ENCODE data around the gene STEAP1B. TPM values are rescaled to one million over a fixed set of nuclear protein-coding genes. Genes with fewer than 3 reads are reported as not detected.
"Not testable (repeated sequence)": the region's sequence is repeated elsewhere in the genome, so short reads cannot be mapped to it uniquely, and the experiment has no call there.

The STEAP1B gene
- polyA plus RNA-seq, 1 experiment: 1.4 TPM

GRCh38 chr7:22501336-22501735, 1.3 kb upstream of the STEAP1B start:
- TF ChIP-seq CTCF (IDR thresholded peaks at IDR 0.05; ENCODE audit: insufficient read depth, low read depth, low read length): peak; percentile 24; the same call in 1 of the 2 replicates
- DNase-seq (ENCODE audit: low read depth); H3K27me3 ChIP-seq (ENCODE audit: control insufficient read depth, insufficient read depth, low read length); H3K36me3 ChIP-seq (ENCODE audit: control insufficient read depth, insufficient read depth, low read length); POLR2A ChIA-PET; H3K4me3 ChIP-seq (ENCODE audit: low read depth, low read length): not testable (repeated sequence)
- CTCF ChIA-PET: interaction anchor here (1.2 to 2.0 kb wide), 4 partner anchors 27 to 395 kb away, joined by 3 to 18 read pairs (median 5); no protein-coding TSS in a partner anchor

GRCh38 chr7:22499044-22499443, 944 bp downstream of the STEAP1B start:
- TF ChIP-seq CTCF (IDR thresholded peaks at IDR 0.05; ENCODE audit: insufficient read depth, low read depth, low read length): no peak
- Histone ChIP-seq H3K4me3 (ENCODE audit: low read depth, low read length) (no peak overlapping the region), H3K36me3 (ENCODE audit: control insufficient read depth, insufficient read depth, low read length) (no peaks in the 10 kb centered on the region), H3K27me3 (ENCODE audit: control insufficient read depth, insufficient read depth, low read length) (no peaks in the 10 kb centered on the region)
- ChIA-PET POLR2A (no interaction called here), CTCF (interaction anchor here (1.1 kb wide), 1 partner anchor 389 kb away, joined by 4 read pairs; no protein-coding TSS in a partner anchor)
- no peak for DNase-seq (ENCODE audit: low read depth)

GRCh38 chr7:22496912-22497311, 3.1 kb downstream of the STEAP1B start:
- H3K4me3 ChIP-seq (ENCODE audit: low read depth, low read length); POLR2A ChIA-PET; H3K27me3 ChIP-seq (ENCODE audit: control insufficient read depth, insufficient read depth, low read length); H3K36me3 ChIP-seq (ENCODE audit: control insufficient read depth, insufficient read depth, low read length); CTCF ChIA-PET; DNase-seq (ENCODE audit: low read depth): not testable (repeated sequence)

GRCh38 chr7:22496296-22496888, 3.6 kb downstream of the STEAP1B start:
- not testable (repeated sequence) for DNase-seq (ENCODE audit: low read depth); H3K27me3 ChIP-seq (ENCODE audit: control insufficient read depth, insufficient read depth, low read length); H3K4me3 ChIP-seq (ENCODE audit: low read depth, low read length); H3K36me3 ChIP-seq (ENCODE audit: control insufficient read depth, insufficient read depth, low read length)
- POLR2A ChIA-PET: interaction anchor here (0.7 kb wide), 1 partner anchor 359 kb away, joined by 3 read pairs; no protein-coding TSS in a partner anchor
- CTCF ChIA-PET: interaction anchor here (0.6 to 2.0 kb wide), 2 partner anchors 387 to 392 kb away, joined by 3 to 13 read pairs; no protein-coding TSS in a partner anchor

- DNase-seq (ENCODE audit: low read depth); H3K27me3 ChIP-seq (ENCODE audit: control insufficient read depth, insufficient read depth, low read length); H3K4me3 ChIP-seq (ENCODE audit: low read depth, low read length); H3K36me3 ChIP-seq (ENCODE audit: control insufficient read depth, insufficient read depth, low read length); CTCF ChIA-PET; POLR2A ChIA-PET: not testable (repeated sequence)
Observed at GRCh38 chr7:22493160-22493925, 6.6 kb downstream of the STEAP1B start.

GRCh38 chr7:22488643-22489462, 11.1 kb downstream of the STEAP1B start:
- CTCF ChIA-PET: interaction anchor here (1.1 to 3.9 kb wide), 6 partner anchors 14 to 386 kb away, joined by 3 to 67 read pairs (median 6); no protein-coding TSS in a partner anchor

More at GRCh38 chr7:22488643-22489462, 11.1 kb downstream of the STEAP1B start:
- peak; percentile 86 for TF ChIP-seq CTCF (IDR thresholded peaks at IDR 0.05; ENCODE audit: insufficient read depth, low read depth, low read length)
- no peaks in the 10 kb centered on the region for H3K27me3 ChIP-seq (ENCODE audit: control insufficient read depth, insufficient read depth, low read length)
- POLR2A ChIA-PET: no interaction called here
- no peak overlapping the region for H3K4me3 ChIP-seq (ENCODE audit: low read depth, low read length)
- no peaks in the 10 kb centered on the region for H3K36me3 ChIP-seq (ENCODE audit: control insufficient read depth, insufficient read depth, low read length)
- no peak for DNase-seq (ENCODE audit: low read depth)

All from BJ (cell line).